ENCODE measurements around the gene INSR. TPM values are rescaled to one million over a fixed set of nuclear protein-coding genes. Genes with fewer than 3 reads are reported as not detected.

The INSR gene
- total and polyA plus RNA-seq, 7 donors: 3.0 to 83.1 (median 67.1) TPM

DNA sequence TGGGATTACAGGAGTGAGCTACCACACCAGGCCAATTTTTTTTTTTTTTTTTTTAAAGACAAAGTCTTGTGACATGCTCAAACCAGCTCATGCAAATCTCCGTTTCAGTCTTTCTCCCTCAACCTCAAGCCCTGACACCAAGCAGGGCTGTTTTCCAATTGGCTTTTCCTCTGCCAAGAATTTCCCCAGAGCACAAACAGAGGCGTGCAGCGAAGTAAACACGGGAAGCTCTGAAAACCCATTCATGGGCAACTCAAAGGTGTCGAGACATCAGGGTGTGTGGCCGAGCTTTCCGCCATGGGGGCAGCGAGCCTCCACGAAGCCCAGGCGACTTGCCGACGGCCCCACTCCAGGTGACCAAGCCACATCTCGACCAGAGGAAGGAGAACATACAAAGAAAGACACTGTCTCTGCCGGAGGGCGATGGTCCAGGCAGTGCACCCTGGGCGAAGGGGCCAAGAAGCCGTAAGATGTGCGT, 70.0 kb downstream of the INSR start:
- H3K4me1 ChIP-seq: peaks cover 0 to 54% (median 34%) of the 10 kb centered on the region in 4 donors
- intact Hi-C loops (cut with DNase I): loop anchor here (1.0 kb wide), 1 partner anchor 26 kb away; no protein-coding TSS in a partner anchor
- no peaks in the 10 kb centered on the region for H3K27me3 ChIP-seq

GRCh38 chr19:7223429-7223828, 70.8 kb downstream of the INSR start:
- TF ChIP-seq POLR2AphosphoS5 (IDR thresholded peaks at IDR 0.05): no peak
- TF ChIP-seq, protein P1, sequence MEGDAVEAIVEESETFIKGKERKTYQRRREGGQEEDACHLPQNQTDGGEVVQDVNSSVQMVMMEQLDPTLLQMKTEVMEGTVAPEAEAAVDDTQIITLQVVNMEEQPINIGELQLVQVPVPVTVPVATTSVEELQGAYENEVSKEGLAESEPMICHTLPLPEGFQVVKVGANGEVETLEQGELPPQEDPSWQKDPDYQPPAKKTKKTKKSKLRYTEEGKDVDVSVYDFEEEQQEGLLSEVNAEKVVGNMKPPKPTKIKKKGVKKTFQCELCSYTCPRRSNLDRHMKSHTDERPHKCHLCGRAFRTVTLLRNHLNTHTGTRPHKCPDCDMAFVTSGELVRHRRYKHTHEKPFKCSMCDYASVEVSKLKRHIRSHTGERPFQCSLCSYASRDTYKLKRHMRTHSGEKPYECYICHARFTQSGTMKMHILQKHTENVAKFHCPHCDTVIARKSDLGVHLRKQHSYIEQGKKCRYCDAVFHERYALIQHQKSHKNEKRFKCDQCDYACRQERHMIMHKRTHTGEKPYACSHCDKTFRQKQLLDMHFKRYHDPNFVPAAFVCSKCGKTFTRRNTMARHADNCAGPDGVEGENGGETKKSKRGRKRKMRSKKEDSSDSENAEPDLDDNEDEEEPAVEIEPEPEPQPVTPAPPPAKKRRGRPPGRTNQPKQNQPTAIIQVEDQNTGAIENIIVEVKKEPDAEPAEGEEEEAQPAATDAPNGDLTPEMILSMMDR (IDR thresholded peaks at IDR 0.05): no peak
- TF ChIP-seq POLR2A (IDR thresholded peaks at IDR 0.05): no peak
- no peak for TF ChIP-seq EP300 (IDR thresholded peaks at IDR 0.05)
- Histone ChIP-seq H3K36me3 (no peaks in the 10 kb centered on the region), H3K27ac (peak overlapping the region; percentile 74 to 87 (median 77)), H3K4me1 (peaks cover 0 to 54% (median 34%) of the 10 kb centered on the region in 4 donors), H3K4me3 (no peak overlapping the region), H3K9me3 (no peaks in the 10 kb centered on the region), H3K27me3 (no peaks in the 10 kb centered on the region)
- intact Hi-C loops (cut with DNase I): no loop called here
- WGBS, 2 donors: 90 to 96% methylated on average over 1 of the region's 1 CpG
- DNase-seq: no peak

More for the DNA sequence above, 70.0 kb downstream of the INSR start:
- Histone ChIP-seq H3K4me3 (peak overlapping the region in 3 of 4 donors; percentile 16 to 28 (median 28)), H3K36me3 (no peaks in the 10 kb centered on the region), H3K27ac (peak overlapping the region; percentile 74 to 87 (median 77)), H3K9me3 (no peaks in the 10 kb centered on the region)
- TF ChIP-seq POLR2AphosphoS5 (IDR thresholded peaks at IDR 0.05): peak; percentile 56 to 61 (median 57)
- TF ChIP-seq EP300 (IDR thresholded peaks at IDR 0.05): no peak
- DNase-seq: peak; percentile 90
- WGBS, 2 donors: 52 to 74% methylated on average over 18 of the region's 18 CpGs

- Histone ChIP-seq H3K4me3 (no peak overlapping the region), H3K36me3 (no peaks in the 10 kb centered on the region), H3K27ac (no peak overlapping the region), H3K27me3 (no peaks in the 10 kb centered on the region), H3K4me1 (peaks cover 0 to 22% (median 8%) of the 10 kb centered on the region in 4 donors), H3K9me3 (no peaks in the 10 kb centered on the region)
- DNase-seq: no peak
- 79 to 83% methylated on average over 2 of the region's 2 CpGs for WGBS, 2 donors
- intact Hi-C loops (cut with DNase I): no loop called here
- TF ChIP-seq EP300 (IDR thresholded peaks at IDR 0.05) (no peak), POLR2A (IDR thresholded peaks at IDR 0.05) (no peak), POLR2AphosphoS5 (IDR thresholded peaks at IDR 0.05) (no peak)
- TF ChIP-seq, protein P1 (IDR thresholded peaks at IDR 0.05): no peak
Measured at GRCh38 chr19:7219056-7219455, 75.2 kb downstream of the INSR start.

DNA sequence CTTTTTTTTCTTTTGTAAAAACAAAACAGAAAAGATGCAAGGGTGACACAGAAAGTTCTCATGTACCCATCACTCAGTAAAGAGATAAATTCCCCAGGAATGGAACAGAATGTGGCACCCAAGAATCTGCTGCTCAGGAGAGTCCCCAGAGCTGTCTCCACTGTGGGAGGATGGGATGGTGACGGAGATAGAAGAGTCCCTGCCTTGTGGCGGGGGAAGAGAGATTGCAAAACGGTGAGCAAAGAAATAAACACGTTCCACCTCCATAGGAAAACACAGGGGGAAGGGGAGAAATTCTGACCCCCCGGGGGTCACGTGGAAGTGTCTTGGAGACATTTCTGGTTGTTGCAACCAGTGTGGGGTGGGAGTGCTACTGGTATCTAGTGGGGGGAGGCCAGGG, 76.4 kb downstream of the INSR start:
- intact Hi-C loops (cut with DNase I): no loop called here
- TF ChIP-seq POLR2A (IDR thresholded peaks at IDR 0.05) (no peak), EP300 (IDR thresholded peaks at IDR 0.05) (no peak)
- TF ChIP-seq, protein P1 (IDR thresholded peaks at IDR 0.05): no peak
- no peaks in the 10 kb centered on the region for H3K27me3 ChIP-seq
- whole genome bisulfite sequencing, 2 donors: 81 to 89% methylated on average over 6 of the region's 6 CpGs
- no peak overlapping the region for H3K27ac ChIP-seq
- no peak for DNase-seq
- H3K9me3 ChIP-seq: no peaks in the 10 kb centered on the region
- H3K4me3 ChIP-seq: no peak overlapping the region
- H3K36me3 ChIP-seq: no peaks in the 10 kb centered on the region
- peaks cover 0 to 27% (median 11%) of the 10 kb centered on the region in 4 donors for H3K4me1 ChIP-seq

GRCh38 chr19:7216373-7216902, 77.8 kb downstream of the INSR start:
- intact Hi-C loops (cut with DNase I): no loop called here
- Histone ChIP-seq H3K27me3 (no peaks in the 10 kb centered on the region), H3K9me3 (no peaks in the 10 kb centered on the region), H3K4me1 (peaks cover 0 to 27% (median 22%) of the 10 kb centered on the region in 4 donors), H3K36me3 (no peaks in the 10 kb centered on the region), H3K4me3 (no peak overlapping the region), H3K27ac (no peak overlapping the region)
- TF ChIP-seq POLR2AphosphoS5 (IDR thresholded peaks at IDR 0.05) (no peak), POLR2A (IDR thresholded peaks at IDR 0.05) (no peak), EP300 (IDR thresholded peaks at IDR 0.05) (no peak)
- TF ChIP-seq, protein P1 (IDR thresholded peaks at IDR 0.05): no peak
- 83 to 88% methylated on average over 15 of the region's 15 CpGs for WGBS, 2 donors
- no peak for DNase-seq
